HG03575 (cell line): ENCODE data around the gene ZNF423.
"Not testable (repeated sequence)": the region's sequence is repeated elsewhere in the genome, so short reads cannot be mapped to it uniquely, and the experiment has no call there.

Experiments used
- ATAC-seq: cut with Tn5 transposase; IDR thresholded peaks from one replicate; pipeline ENCODE4 v1.9.1; 2021; ENCODE audit not compliant: unreplicated experiment, insufficient number of reproducible peaks, low FRiP score; ENCODE audit errors: extremely low read depth

The ZNF423 gene

DNA sequence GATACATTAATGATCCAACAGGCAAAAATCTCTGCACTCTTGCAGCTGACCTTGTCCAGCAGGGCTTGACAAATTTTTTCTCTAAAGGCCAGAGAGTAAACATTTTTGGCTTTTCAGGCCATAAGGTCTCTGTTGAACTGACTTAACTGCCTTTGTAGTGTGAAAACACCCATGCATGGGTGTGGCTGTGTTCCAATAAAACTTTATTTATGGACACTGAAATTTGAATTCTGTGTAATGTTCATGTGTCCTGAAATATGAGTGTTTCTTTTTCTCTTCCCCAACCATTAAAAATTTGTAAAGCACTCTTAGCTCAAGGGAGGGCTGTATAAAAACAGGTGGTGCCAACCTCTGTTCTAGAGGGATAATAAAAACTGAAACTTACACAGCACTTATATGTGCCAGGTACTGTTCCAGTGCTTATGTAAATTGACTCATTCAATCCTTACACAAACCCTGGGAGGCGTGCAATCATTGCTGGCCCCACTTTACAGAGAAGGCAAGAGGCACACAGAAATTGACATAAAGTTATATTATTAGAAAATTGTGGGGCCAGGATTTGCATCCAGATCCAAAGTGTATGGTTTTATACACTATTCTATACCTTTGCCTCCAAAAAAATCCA is 18.8 kb upstream of the ZNF423 start:
- ATAC-seq: no peak

DNA sequence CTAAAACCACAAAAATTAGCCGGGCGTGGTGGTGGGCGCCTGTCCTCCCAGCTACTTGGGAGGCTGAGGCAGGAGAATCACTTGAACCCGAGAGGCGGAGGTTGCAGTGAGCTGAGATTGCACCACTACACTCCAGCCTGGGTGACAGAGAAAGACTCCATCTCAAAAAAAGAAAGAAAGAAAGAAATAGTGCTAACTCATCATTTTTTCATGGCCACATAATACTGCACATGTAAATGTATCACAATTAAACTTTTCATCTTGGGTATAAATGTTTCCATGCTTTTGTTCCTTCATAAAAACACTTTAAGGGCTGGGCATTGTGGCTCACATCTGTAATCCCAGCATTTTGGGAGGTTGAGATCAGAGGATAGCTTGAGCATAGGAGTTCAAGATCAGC is 15.9 kb upstream of the ZNF423 start:
- not testable (repeated sequence) for ATAC-seq

DNA sequence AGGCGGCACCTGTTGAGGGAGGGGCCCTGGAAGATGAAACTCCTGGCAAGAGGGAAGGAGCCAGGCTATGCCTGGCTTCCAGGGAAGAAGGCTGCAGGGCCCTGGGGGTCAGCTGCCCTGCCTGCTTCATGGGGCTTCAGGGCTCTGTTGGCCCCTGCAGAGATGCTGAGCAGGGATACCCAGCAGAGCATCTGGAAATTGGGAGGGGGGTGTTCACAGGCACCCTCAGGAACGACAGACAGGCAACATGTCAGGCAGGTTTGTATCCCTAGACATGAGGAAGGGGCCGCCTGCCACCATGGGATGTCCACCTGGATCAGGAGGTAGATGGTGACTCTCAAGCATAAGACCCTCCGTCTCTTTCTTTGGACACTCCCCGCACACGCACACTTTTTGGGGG is 13.8 kb upstream of the ZNF423 start:
- no peak for ATAC-seq

DNA sequence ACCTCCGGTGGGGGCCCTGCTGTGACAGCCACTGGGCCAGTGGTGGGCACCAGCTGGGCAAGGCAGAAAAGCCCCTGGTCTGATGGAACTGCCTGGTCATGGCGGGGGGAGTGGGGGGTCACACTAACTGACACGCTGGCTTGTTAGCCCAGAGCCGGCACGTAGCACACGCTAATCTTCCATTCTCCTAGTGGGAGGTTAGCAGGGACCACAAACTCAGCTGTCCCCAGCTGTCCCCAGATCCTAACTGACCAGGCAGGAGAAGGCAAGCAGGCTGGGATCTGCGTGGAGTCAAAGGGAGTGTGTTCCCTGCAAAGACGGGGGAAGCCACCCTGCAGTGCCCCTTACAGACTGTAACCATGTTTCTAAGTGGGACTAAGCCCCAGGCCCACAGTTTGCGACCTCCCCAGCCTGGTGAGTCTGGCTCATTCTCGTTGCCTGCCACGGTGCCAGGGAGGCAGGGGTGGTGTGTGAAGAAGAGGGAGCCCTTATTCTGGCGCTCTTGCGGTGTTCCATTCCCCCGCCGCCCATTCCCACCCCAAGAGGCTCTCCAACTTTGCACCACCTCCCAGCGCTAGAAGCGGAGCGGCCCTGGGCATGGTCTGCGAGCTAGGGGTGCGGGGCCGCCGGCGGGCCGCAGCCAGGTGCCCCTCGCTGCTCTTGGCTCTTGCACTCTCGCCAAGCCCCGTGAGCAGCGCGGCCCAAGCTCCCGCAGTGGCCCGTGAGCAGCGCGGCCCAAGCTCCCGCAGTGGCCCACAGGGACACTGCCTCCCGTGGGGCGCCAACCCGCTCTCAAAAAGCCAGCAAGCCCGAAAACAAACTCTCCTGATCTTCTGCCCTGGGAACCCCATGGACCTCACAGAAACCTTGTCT is 12.1 kb upstream of the ZNF423 start:
- ATAC-seq: no peak

DNA sequence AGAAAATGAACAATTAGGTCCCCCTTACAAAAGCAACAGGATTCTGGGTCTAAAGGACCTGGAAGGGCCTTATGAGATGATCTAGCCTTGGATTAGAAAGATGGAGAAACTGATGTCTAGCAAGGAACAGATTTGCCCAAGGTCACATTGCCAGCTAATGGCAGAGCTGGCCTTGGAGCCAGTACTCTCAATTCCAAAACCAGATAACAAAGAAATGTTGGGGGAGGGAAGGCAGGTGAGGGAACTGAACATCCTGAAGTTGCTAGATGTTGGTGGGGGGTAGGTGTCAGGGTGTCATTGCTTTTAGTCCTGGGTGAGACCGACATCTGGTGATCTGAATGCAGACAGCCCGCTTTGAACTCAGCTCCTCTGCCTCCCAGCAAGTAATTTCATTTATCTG is 11.3 kb upstream of the ZNF423 start:
- no peak for ATAC-seq

DNA sequence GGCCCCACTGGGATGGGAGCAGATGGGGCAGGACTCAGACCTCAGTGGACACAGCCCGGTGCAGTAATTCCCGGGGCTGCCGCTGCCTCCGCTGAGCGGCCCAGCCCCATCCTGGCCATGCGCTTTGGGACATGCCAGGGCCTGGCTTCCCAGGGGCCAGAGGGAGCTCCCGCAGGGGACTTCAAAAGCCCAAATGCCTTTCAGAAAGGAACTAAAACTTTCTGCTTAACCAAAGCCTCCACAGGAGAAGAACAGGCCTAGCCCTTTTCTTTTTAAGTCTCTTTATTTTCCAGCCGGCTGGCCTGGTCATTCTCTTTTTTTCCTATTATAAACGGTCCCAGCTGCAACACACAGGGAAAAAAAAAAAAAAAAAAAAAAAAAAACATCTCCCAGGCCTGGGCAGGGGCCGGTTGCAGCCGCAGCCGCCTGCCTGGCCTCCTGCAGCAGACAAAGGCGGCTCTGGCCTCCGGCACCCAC is 10.7 kb upstream of the ZNF423 start:
- ATAC-seq: no peak

DNA sequence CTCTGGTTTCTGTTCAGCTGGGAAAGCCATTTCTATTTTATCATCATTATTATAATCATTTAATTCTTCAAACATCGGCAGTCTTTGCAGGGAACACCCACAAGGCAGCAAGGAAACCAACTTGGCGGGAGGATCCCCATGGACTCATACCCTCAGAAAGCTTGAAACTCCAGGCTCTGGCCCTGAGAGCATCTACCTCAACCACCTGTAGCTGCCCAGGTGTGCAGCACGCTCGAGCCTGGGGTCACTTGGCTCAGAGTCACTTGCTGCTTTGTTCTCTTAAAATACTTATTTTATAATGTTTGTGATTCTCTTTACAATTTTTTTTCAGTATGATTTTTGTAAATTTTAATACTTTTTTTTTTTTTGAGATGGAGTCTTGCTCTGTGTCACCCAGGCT is 6.8 kb upstream of the ZNF423 start:
- ATAC-seq: no peak

DNA sequence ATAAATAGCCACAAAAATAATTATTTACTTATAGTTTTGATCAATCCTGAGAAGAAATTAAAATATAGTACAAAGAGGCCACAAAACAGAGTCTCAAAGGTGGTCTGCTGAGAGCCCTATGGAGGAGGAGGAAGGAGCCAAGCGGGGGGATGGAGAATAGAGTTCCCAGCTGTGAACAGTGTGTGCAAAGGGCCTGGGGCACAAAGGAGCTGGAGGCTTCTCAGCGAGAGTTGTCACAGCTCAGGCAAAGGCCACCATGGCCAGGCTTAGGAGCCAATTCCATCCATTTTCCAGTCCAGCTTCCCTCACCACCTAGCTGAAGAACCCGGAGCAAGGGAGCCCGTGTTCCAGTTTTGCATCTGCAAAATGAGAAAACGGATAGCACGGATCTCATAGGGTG is 5.4 kb upstream of the ZNF423 start:
- ATAC-seq: no peak

DNA sequence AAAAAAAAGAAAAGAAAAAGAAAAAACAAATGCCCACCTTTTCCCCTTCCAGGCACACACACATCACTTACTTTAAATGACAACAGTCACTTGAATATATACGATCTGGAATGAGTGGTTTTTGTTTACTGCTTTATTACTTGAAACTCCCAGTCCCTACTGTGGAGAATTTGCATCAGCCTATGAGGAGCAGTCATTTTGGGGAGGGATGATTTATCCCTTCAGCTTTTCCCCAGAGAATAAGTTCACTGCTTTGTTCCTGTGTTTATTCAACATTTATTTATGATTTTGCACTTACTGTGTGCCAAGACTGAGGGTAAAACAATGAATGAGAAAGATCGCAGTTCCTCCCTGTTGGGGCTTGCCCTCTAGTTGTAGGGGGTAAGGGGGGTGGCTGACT is 4.7 kb upstream of the ZNF423 start:
- no peak for ATAC-seq

DNA sequence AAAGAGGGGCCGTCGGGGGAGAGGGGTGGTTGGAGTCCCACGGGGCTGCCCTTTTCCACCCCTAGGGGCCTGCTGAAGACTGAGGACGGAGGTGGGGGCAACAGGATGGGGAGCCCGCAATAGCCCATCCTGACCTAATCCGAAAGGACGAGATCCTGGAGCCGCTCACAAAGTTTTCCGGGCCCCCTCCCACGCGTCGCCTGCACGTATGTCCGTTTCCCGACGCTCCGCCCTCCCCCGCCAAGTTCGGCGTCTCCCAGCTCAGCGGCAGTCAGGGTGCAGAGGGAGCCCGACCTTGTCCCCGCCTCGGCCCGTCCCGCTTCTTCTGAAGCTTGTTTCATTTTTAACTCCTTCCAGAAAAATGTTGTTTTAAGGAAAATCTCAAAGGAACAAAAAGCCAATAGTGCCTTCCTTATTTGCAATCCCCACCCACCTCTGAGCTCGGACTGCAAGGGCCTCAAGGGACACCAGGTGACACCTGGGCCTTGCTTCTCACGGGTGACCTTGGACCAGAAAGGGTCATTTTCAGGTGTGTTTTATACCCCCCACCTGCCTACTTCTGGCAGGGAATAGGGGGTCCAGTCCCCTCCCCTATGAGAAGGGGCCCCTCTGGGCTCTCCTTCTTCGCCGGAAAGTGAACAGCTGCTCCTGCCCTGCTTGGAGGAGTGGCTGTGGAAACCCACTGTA is 3.4 kb upstream of the ZNF423 start:
- ATAC-seq: no peak

DNA sequence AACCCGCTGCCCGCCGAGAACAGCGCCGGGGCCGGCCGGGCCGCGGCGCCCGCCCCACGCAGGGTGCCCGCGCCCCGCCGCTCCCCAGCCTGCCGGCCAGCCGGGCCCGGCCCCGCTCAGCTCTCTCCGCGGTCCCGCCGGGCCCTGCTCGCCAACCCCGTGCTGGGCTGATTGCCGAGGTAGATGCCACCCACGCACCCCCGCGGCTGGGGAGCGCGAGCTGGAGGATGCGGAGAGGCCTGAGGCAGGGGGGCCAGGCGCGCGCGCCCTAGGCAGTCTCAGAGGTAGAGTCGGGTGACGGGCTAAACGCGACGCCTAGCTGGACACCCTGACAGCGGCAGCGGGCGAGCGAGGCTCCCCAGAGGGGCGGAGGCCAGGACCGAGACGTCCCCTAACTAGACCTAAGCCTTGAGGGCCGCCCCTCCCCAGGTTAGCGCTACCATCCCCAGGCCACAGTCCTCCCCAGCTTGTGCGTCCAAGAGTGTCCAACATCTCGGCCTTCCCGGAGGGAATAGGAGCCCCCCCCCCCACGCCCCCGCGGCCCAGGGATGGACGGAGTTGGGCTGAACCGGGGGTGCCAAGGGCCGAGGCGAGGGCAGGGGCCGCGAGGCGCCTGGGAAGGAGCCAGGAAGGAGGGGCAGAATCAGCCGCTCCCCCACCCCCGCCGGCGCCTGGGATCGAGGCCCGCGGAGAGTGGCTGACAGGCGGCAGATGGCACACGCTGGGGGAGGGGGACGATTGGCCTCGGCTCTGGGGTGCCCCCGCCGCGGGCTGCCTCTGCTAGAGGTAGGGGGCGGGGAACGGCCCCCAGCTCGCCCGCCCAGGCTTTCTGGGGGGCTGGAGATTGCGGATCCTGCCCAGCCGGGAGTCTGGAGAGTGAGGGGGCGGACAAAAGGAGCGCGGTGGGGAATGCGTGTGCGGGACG is 2.5 kb upstream of the ZNF423 start:
- ATAC-seq: no peak

DNA sequence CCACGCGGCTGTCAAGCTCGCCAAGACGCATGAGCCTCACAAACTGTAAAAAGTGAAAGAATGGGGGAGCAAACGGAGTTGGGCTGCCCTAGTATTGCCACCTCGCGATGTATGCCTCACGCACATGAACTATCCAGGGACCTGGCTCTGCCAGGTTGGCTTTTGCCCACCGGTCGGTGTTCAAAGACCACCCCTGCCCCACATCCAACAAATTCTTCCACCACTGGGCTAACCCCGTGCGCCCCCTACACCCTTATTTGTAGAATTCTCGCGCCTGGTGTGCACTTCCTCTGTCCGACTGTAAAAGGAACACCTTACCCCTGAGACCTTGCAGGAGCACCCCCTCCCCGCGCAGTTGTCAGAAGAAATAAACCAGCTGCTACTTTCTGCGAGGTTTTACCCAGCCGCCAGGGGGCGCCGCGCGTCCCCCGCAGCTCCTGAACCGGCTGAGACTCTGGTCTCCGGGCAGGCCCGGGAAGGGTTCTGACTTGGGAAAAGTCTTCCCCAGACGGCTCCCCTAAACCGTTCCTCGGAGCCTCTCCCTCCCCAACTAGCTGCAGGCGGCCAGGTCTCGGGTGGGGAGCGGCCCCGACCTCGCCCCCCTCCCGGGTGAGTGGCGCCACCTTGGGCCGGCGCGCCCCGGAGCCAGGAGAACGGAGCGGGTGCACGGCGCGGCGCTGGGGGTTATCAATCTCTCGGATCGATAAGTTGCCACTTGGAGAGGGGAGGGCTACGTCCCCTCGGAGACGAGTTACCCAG is 1.7 kb upstream of the ZNF423 start:
- no peak for ATAC-seq

DNA sequence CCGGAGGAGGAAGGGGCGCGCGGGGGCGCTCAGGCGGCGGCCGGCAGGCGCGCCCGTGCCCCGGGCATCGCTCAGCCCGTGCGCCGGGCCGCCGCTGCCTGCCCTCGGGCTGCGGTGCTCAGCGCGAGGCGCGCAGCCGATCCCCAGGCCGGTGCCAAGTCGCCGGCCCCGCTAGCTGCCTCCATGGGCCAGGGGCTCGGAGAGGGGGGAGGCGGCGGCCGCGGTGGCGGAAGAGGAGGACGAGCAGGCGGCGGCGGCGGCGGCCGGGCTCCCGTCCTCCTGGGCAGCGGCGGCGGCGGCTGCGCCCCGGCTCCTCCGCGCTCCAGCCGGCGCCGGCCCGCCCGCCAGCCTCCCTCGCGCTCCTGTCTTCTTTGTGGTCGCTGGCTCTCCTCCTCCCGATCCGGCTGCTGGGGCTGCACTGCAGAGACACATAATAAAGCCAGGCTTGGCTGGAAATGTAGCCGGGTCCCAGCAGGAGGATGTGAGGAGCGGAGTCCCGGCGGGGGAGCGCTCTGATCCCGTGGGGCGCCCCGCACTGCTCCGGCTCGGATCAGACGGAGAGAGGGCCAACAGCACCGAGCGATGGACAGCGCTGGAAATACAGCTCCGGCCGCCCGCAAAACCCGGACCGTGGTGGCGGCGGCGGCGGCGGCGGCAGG is 889 bp upstream of the ZNF423 start:
- ATAC-seq: no peak

DNA sequence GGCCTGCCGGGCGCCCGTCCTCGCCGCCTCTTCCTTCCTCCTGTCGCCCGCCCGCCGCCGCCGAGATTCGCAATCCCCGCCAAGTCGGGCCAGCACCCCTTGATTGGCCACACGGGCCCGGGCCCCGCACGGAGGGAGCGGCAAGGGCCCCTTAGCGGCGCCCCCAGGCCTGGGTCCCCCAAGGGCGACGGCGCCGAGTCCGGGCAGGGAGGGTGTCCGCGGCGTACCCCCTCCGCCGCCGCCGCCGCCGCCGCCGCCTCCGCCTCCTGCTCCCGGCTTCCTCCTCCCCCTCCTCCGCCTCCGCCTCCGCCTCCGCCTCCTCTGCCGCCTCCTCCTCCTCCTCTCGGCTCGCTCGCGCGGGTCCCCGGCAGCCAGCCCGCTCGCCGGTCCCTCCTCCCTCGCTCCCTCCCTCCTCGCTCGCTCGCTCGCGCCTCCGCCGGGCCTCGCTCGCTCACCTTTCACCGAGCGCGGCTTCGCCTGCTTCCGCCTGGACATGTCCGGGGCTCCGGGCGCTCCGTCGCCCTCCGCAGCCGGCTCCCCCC is 561 bp downstream of the ZNF423 start:
- ATAC-seq: no peak

DNA sequence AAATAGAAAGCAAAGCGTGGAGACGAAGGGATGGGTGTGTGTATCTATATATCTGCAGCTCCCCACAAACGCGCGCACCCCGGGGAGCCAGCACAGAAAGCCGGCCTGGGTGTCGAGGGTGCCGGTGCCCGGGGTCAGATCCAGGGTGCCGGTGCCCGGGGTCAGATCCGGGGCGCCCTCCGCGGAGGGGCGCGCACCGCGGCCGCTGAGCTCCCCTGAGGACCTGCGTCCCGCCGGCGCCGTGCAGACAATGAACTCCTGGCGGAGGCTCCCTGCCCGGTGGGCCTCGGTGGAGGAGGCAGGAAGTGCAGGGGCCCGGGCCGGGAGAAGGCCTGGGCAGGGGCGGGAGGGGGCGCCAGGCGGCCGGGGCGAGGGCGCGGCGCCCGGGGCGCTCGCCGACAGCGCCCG is 1.1 kb downstream of the ZNF423 start:
- no peak for ATAC-seq

DNA sequence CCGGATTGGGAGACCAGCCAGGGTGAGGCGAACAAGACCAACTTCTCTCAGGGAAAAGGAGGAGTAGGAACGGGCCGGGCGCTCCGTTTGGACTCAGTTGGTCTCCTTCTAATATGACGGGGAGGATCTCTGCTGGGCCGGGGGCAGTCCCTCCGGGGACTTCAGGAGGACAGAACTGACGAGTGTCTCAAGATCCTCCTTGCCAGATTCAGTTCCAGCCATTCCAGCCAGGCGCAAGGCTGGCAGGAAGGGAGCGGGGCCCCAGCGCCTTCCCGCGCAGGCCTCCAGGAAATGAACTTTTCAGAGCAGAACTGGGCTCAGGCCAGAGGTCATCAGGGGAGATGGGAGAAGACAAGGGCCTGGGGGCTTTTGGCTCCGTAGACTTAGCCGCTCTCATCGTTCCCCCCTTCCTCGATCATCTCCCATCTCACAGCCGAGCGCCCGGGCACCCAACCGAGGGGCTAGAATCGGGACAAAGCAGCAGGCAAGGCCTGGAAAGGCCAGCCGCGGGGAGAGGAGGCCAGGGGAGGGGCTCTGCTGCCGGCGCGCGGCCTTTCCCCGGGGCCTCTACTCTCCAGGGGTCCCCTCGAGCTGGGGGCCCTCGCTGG is 1.6 kb downstream of the ZNF423 start:
- ATAC-seq: no peak

DNA sequence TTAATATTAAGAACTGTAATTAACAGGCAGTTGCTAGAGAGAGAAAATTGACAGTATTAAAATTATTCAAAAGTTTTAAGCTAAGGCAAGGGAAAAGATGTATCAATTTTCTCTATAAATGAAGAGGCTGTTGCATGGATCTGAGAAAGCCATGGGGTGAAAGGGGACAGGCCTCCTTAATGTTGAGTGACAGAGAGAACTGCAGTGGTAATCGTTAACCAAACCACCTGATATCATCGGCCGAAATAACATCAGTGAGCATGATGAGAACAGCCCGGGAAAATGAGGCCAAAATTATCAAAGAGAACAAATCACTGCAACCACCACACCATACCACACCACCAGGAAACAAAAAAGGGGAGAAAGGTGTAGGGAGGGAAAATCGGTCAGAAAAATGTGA is 3.6 kb downstream of the ZNF423 start:
- no peak for ATAC-seq
